HepG2 (cell line): Measurements from ENCODE around the gene FGFR4. TPM values are rescaled to one million over a fixed set of nuclear protein-coding genes. Genes with fewer than 3 reads are reported as not detected.

Experiments
- GFI1 ChIP-seq: sonication (generic); formaldehyde crosslinking; IDR thresholded peaks from 2 replicates; pipeline ENCODE4 v1.5.0; 2020; ENCODE audit warnings: missing genetic modification reagents, mild to moderate bottlenecking, borderline replicate concordance
- KDM2A ChIP-seq: sonication (generic); formaldehyde crosslinking; IDR thresholded peaks from 2 replicates; pipeline ENCODE4 v1.4.0; 2020; ENCODE audit warnings: low read depth, missing genetic modification reagents, borderline replicate concordance
- SOX13 ChIP-seq, 3 experiments: fragments of 450-650 bp in 1 of 3; sonication (generic) in 1 of 3; formaldehyde crosslinking in 1 of 3; IDR thresholded peaks in 2 of 3; conservative IDR thresholded peaks in 1 of 3; 2 replicates each; pipeline versions ENCODE4 v1.5.0 to v1.6.1; 2016 to 2020; ENCODE audit warnings: antibody characterized with exemption in 1 of 3, mild to moderate bottlenecking in 1 of 3, missing compliant biosample characterization in 1 of 3, missing genetic modification reagents in 1 of 3, moderate library complexity in 1 of 3
- SUZ12 ChIP-seq: fragments of 150-350 bp; IDR thresholded peaks from 2 replicates; pipeline ENCODE4 v1.6.1; 2014; ENCODE audit warnings: low read depth, low read length
- TEAD3 ChIP-seq: optimal IDR thresholded peaks from 2 replicates; pipeline ENCODE3; 2016; ENCODE audit warnings: borderline replicate concordance
- XRCC5 ChIP-seq: fragments of 200-400 bp; formaldehyde crosslinking; optimal IDR thresholded peaks from 2 replicates; pipeline ENCODE3; 2017; ENCODE audit warnings: mild to moderate bottlenecking, low read length
- ZBTB3 ChIP-seq: sonication (generic); formaldehyde crosslinking; IDR thresholded peaks from 2 replicates; pipeline ENCODE4 v1.4.0; 2020; ENCODE audit warnings: low read depth, mild to moderate bottlenecking, moderate library complexity, missing genetic modification reagents, borderline replicate concordance
- ZFX ChIP-seq: sonication (generic); formaldehyde crosslinking; IDR thresholded peaks from 2 replicates; pipeline ENCODE4 v1.4.0; 2020; ENCODE audit warnings: mild to moderate bottlenecking, low read depth, missing genetic modification reagents, moderate library complexity
- ZNF205 ChIP-seq: IDR thresholded peaks from 2 replicates; pipeline ENCODE4 v1.6.1; 2018; ENCODE audit warnings: missing biosample characterization, missing genetic modification reagents
- ZNF615 ChIP-seq: sonication (generic); formaldehyde crosslinking; IDR thresholded peaks from 2 replicates; pipeline ENCODE4 v1.5.0; 2020; ENCODE audit warnings: mild to moderate bottlenecking, missing genetic modification reagents, borderline replicate concordance
- ZNF703 ChIP-seq: sonication (generic); formaldehyde crosslinking; IDR thresholded peaks from 2 replicates; pipeline ENCODE4 v1.5.1; 2020; ENCODE audit warnings: missing genetic modification reagents, mild to moderate bottlenecking, moderate library complexity, borderline replicate concordance
- ZNF766 ChIP-seq: sonication (generic); formaldehyde crosslinking; IDR thresholded peaks from 2 replicates; pipeline ENCODE4 v1.5.0; 2020; ENCODE audit warnings: missing genetic modification reagents, borderline replicate concordance
- ZSCAN25 ChIP-seq: sonication (generic); formaldehyde crosslinking; IDR thresholded peaks from 2 replicates; pipeline ENCODE4 v1.8.0; 2022; ENCODE audit warnings: mild to moderate bottlenecking, missing genetic modification reagents
- polyA plus RNA-seq, 8 experiments: library from polyadenylated mRNA; depleted of rRNA in 3 of 8; stranded (reverse) in 7 of 8; unstranded in 1 of 8; fragments of >200 nt; fragmentation: Illumina TruSeq in 4 of 8; extraction: Trizol in 4 of 8; gene quantifications; 2 replicates each; pipeline versions ENCODE4 v1.2.1 to v1.2.3, GENCODE V29; 2011 to 2016; ENCODE audit warnings: low read depth in 4 of 8, missing spikeins in 1 of 8, mixed read lengths in 1 of 8; ENCODE audit not compliant: insufficient read depth in 1 of 8
- total RNA-seq, 5 experiments: library from RNA; depleted of rRNA; stranded (reverse); fragments of >200 nt; fragmentation: Illumina TruSeq; extraction: Trizol; gene quantifications; 2 replicates each; pipeline ENCODE4 v1.2.3, GENCODE V29; 2016; ENCODE audit warnings: low read depth in 1 of 5
- TF ChIP-seq, protein P1 (sequence below): sonication (generic); formaldehyde crosslinking; IDR thresholded peaks from 2 replicates; pipeline ENCODE4 v1.4.0; 2020; ENCODE audit warnings: missing genetic modification reagents, borderline replicate concordance
- TF ChIP-seq, protein P2 (sequence below): sonication (generic); formaldehyde crosslinking; IDR thresholded peaks from 2 replicates; pipeline ENCODE4 v1.5.0; 2020; ENCODE audit warnings: mild to moderate bottlenecking, missing genetic modification reagents
- TF ChIP-seq, protein P3 (sequence below): sonication (generic); formaldehyde crosslinking; IDR thresholded peaks from 2 replicates; pipeline ENCODE4 v1.4.0; 2020; ENCODE audit warnings: missing genetic modification reagents, borderline replicate concordance
- TF ChIP-seq, protein P4 (sequence below): sonication (generic); formaldehyde crosslinking; IDR thresholded peaks from 2 replicates; pipeline ENCODE4 v1.4.0; 2020; ENCODE audit warnings: missing genetic modification reagents, low read depth, mild to moderate bottlenecking, borderline replicate concordance
- TF ChIP-seq, protein P5 (sequence below): sonication (generic); formaldehyde crosslinking; IDR thresholded peaks from 2 replicates; pipeline ENCODE4 v1.4.0; 2020; ENCODE audit warnings: mild to moderate bottlenecking, missing genetic modification reagents

Gene FGFR4
- total and polyA plus RNA-seq, 2 of the 13 experiments (the other 11 are each of a cell fraction or from before 2014, with no cell fraction given) = 129 to 219 TPM

DNA sequence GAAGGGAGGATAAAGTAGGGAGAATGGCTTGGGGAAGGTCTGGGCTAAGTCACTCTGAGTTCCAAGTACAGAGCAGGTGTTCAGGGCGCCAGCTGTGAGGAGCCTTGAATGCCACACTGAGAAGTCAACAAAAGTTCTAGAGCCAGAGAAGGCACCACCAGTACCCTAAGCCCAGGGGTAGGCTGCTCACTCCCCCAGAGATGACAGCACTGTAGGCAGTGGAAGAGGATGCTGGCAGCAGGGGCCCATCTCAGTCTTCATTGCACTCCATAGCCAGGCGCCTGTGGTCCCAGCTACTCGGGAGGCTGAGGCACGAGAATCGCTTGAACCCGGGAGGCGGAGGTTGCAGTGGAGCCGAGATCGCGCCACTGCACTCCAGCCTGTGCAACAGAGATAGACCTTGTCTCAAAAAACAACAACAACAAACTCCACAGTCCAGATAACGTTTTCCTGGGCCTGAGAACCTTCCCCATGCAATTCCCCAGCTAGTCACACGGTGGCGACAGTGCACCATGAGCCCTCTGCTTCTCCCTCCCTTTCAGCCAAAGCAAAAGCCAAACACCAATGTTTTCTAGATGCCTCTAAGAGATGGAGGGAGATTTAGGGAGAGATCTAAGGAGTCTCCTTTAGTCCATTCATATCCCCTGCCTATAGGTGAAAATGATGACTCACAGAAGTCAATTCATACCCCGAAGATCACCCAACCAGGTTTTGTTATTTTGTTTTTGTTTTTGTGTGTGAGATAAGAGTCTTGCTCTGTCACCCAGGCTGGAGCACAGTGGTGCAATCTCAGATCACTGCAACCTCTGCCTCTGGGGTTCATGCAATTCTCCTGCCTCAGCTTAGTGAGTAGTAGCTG lies 27.1 kb downstream of the FGFR4 start (continued):
- TF ChIP-seq GFI1 (CRISPR knock-in tag) (0 out of 2 replicates have a peak, but pooled peaks have one; percentile 59), XRCC5 (peak; percentile 25), SUZ12 (no peak), ZNF615 (0 out of 2 replicates have a peak, but pooled peaks have one; percentile 49), ZNF703 (CRISPR knock-in tag) (no peak), SOX13 (IDR thresholded peaks at IDR 0.05) (no peak), SOX13 (CRISPR knock-in tag; conservative IDR thresholded peaks at IDR 0.05 in 1 of 2, IDR thresholded peaks at IDR 0.05 in 1 of 2) (0 out of 4 replicates have a peak, but pooled peaks of 1 of the 2 experiments have one; percentile 5), ZBTB3 (no peak), ZSCAN25 (CRISPR knock-in tag) (peak; percentile 47; the same call in 1 of the 2 replicates), TEAD3 (CRISPR knock-in tag) (peak; percentile 61), ZFX (CRISPR knock-in tag) (peak; percentile 5; the same call in 1 of the 2 replicates), ZNF766 (CRISPR knock-in tag) (no peak), ZNF205 (CRISPR knock-in tag) (no peak), KDM2A (0 out of 2 replicates have a peak, but pooled peaks have one; percentile 37)
- TF ChIP-seq, protein P1, sequence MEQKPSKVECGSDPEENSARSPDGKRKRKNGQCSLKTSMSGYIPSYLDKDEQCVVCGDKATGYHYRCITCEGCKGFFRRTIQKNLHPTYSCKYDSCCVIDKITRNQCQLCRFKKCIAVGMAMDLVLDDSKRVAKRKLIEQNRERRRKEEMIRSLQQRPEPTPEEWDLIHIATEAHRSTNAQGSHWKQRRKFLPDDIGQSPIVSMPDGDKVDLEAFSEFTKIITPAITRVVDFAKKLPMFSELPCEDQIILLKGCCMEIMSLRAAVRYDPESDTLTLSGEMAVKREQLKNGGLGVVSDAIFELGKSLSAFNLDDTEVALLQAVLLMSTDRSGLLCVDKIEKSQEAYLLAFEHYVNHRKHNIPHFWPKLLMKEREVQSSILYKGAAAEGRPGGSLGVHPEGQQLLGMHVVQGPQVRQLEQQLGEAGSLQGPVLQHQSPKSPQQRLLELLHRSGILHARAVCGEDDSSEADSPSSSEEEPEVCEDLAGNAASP (CRISPR knock-in tag) = 0 out of 2 replicates have a peak, but pooled peaks have one; percentile 12
- TF ChIP-seq, protein P2, sequence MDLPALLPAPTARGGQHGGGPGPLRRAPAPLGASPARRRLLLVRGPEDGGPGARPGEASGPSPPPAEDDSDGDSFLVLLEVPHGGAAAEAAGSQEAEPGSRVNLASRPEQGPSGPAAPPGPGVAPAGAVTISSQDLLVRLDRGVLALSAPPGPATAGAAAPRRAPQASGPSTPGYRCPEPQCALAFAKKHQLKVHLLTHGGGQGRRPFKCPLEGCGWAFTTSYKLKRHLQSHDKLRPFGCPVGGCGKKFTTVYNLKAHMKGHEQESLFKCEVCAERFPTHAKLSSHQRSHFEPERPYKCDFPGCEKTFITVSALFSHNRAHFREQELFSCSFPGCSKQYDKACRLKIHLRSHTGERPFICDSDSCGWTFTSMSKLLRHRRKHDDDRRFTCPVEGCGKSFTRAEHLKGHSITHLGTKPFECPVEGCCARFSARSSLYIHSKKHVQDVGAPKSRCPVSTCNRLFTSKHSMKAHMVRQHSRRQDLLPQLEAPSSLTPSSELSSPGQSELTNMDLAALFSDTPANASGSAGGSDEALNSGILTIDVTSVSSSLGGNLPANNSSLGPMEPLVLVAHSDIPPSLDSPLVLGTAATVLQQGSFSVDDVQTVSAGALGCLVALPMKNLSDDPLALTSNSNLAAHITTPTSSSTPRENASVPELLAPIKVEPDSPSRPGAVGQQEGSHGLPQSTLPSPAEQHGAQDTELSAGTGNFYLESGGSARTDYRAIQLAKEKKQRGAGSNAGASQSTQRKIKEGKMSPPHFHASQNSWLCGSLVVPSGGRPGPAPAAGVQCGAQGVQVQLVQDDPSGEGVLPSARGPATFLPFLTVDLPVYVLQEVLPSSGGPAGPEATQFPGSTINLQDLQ (CRISPR knock-in tag) = no peak
- TF ChIP-seq, protein P3, sequence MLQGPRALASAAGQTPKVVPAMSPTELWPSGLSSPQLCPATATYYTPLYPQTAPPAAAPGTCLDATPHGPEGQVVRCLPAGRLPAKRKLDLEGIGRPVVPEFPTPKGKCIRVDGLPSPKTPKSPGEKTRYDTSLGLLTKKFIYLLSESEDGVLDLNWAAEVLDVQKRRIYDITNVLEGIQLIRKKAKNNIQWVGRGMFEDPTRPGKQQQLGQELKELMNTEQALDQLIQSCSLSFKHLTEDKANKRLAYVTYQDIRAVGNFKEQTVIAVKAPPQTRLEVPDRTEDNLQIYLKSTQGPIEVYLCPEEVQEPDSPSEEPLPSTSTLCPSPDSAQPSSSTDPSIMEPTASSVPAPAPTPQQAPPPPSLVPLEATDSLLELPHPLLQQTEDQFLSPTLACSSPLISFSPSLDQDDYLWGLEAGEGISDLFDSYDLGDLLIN (CRISPR knock-in tag) = no peak
- TF ChIP-seq, protein P4, sequence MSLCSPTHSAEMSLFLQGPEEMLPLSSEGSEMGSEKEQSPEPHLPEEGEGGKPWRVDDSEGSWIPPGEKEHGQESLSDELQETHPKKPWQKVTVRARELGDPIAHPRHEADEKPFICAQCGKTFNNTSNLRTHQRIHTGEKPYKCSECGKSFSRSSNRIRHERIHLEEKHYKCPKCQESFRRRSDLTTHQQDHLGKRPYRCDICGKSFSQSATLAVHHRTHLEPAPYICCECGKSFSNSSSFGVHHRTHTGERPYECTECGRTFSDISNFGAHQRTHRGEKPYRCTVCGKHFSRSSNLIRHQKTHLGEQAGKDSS (CRISPR knock-in tag) = peak; percentile 31; the same call in 1 of the 2 replicates
- TF ChIP-seq, protein P5, sequence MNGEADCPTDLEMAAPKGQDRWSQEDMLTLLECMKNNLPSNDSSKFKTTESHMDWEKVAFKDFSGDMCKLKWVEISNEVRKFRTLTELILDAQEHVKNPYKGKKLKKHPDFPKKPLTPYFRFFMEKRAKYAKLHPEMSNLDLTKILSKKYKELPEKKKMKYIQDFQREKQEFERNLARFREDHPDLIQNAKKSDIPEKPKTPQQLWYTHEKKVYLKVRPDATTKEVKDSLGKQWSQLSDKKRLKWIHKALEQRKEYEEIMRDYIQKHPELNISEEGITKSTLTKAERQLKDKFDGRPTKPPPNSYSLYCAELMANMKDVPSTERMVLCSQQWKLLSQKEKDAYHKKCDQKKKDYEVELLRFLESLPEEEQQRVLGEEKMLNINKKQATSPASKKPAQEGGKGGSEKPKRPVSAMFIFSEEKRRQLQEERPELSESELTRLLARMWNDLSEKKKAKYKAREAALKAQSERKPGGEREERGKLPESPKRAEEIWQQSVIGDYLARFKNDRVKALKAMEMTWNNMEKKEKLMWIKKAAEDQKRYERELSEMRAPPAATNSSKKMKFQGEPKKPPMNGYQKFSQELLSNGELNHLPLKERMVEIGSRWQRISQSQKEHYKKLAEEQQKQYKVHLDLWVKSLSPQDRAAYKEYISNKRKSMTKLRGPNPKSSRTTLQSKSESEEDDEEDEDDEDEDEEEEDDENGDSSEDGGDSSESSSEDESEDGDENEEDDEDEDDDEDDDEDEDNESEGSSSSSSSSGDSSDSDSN = 0 out of 2 replicates have a peak, but pooled peaks have one; percentile 8
